DND-41 (cell line): ENCODE results near the gene ENPP1.

Experiments used
- CTCF ChIP-seq: IDR thresholded peaks from 2 replicates; pipeline ENCODE4 v1.5.1; 2012; ENCODE audit warnings: borderline replicate concordance, low read length, moderate library complexity, mild to moderate bottlenecking; ENCODE audit not compliant: poor library complexity, severe bottlenecking; ENCODE audit errors: extremely low read depth
- EZH2 ChIP-seq: IDR thresholded peaks from 3 replicates; pipeline ENCODE4 v1.6.1; 2012; ENCODE audit warnings: borderline replicate concordance, low read depth, mild to moderate bottlenecking, moderate library complexity, low read length, inconsistent platforms; ENCODE audit not compliant: severe bottlenecking

- TF ChIP-seq CTCF (no peak), EZH2 (no peak)
Observed at GRCh38 chr6:131808460-131809269, 845 bp downstream of the ENPP1 start.
